Erythroblast (primary cell): ENCODE measurements around the gene ENOX2.

Source experiments
- DNase-seq, 2 experiments: peaks; one replicate each; lab custom pipeline; 2025; lab: John Stamatoyannopoulos, UW
- GATA1 ChIP-seq: IDR thresholded peaks from 2 replicates; pipeline ENCODE4 v1.6.1; 2011; ENCODE audit warnings: low read depth, mild to moderate bottlenecking, control low read depth, low read length, moderate library complexity
- POLR2A ChIP-seq: IDR thresholded peaks from 2 replicates; pipeline ENCODE4 v1.6.1; 2011; ENCODE audit warnings: mild to moderate bottlenecking, low read length

Gene ENOX2

DNA sequence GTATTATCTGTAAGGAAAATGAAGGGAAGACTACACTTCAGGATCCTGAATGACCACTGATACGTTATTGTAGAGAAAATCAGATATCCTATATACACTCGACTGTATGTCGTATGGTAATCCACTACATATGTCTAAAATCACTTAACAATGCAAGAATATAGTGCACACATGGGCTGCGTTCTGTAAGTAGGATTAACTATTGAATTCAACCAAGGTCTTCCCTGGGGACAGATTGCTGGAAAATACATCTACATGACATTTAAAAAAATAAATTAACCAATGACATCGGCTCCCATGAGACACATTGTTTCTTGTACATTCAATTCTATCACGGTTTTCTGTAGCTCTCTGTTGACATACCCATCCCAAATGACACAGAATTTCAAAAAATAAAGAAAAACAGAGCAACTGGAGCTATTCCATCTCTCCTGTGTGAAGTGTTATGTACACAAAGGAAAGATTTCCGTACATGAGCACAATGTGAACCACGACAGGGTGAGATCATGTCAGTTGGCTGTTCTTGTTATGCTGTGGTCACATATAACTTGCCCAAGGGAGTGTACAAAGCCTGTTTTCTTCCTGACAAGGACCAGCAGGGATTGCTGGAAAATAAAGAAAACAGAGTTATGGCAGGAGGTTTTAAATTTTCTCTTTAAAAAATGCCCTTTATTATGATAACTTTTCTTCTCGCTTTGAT lies 6.1 kb downstream of the ENOX2 start:
- no peak for TF ChIP-seq POLR2A
- TF ChIP-seq GATA1 = no peak
- no peak for DNase-seq

DNA sequence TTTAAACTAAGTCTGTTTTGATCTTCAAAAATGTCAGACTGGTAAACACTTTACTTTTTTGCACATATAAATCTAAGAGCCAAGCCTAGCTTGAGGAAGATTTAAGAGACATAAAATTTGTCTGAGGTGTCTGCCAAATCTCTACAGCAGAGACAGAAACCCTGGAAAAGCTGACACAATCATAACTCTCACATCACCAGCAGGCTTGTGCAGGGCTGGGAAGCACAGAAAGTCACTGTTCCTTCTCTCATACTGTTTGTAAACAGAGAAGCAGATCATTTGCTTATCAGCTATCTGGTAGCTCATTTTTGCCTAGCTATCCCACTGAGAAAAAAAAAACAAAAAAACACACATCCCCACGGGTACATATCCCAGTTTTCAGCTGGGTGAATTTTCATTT lies 7.0 kb downstream of the ENOX2 start:
- DNase-seq = no peak
- TF ChIP-seq GATA1 = no peak
- TF ChIP-seq POLR2A = no peak

DNA sequence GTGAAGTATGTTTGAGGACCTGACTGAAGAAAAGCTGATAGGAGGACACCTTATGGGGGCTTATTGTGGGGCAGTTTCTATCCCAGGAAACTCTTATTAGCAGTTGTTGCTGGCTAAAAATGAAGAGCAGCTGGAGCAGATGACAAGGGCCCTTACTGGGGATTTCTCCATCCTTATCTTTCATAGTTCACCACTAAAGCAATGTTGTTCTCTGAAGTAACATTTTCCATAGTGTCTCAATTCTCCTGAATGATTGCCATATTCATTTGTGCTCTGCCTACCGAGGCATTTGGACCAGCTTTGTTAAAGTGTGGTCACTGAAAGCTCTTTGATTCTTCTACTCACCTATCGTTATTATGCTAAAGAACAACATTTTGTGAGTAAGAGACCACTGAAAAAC lies 7.7 kb downstream of the ENOX2 start:
- no peak for TF ChIP-seq POLR2A
- no peak for DNase-seq

DNA sequence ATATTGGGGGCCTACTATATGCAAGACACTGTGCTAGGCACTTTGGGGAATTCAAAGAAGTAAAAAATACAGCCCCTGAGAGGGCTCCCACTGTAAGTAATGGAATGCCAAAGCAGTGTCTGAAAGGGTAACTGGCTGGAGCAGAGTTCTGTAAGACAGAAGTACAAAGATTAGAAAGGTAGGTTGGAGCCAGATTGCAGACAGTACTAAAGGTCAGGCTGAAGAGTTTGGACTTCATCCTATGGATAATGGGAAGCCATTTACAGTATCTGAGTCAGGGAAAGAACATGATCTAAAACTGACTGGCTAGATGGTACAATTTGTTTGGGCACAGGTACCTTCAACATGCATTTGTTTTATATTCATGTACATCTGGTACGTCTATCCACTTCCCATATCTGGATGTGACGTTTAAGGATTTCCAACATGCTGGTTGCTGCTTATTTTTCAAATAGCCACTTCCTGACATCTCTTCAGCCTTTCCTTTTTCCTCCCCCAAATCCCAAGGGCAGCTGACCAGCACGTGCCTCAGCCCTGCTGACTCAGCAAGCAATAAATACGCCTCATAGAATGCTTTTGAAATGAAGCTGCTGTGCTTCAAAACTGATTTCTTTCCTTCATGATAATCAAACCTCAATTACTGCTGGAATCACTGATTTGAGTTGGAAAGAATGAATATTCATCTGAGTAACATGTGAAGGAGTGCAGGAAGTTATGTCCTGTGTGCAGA lies 9.5 kb downstream of the ENOX2 start:
- no peak for DNase-seq
- TF ChIP-seq GATA1 (no peak), POLR2A (no peak)

DNA sequence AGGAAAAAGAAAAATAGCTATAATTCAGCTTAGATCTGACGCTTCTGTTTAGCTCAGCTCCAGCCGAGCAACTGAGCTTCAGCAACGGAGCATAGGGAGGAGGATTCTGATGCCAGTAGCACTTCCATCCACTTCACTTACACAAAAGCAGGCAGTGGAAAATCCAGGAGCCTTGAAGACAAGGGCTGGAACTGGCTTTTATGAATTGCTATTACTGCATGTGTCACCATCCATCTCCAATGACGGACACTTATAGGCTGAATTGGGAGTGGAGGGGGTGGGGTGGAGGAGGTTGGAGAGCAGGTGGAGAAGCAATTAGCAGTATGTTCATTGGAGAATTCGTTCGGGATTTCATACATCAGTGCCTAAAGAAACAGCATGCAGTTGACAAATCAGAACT lies 15.6 kb downstream of the ENOX2 start:
- no peak for DNase-seq
- TF ChIP-seq GATA1 = no peak
- TF ChIP-seq POLR2A = no peak

DNA sequence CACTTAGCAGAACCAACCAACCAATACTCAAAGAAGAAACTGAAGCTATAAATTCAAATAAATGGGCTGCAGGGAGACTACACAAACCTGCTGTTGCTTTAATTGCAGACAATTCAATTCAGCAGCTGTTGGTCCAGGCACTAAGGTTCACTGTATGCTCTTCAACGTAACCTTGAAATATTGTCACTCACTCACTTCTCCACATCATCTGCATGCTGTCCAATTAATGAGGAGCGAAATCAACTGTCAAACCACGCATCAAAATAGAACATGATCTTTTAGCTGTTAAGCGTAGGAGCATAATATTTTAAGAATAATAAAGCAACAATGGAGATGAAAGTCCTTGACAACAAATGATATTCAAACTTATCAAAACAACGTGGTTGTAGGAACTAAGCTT lies 17.0 kb downstream of the ENOX2 start:
- DNase-seq = no peak

DNA sequence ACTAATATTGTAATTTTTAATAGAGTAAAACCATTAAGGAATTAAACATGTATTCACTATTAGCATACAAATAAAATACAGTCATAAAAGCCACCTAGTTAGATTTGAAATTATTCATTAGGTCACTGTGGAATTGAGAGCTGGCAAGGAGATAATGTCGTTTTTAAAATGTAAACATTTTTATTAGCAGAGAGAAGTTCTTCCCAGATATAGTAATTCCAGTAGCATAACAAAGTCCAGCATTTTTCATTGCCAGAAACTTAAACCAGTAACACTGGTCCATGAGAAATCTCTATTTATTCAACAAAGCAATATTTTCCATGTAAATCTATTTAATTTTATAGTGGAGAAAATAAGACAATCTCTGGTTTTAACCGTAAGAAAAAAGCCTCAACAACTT lies 17.5 kb downstream of the ENOX2 start:
- DNase-seq = no peak
- TF ChIP-seq GATA1 (no peak), POLR2A (no peak)

More for the DNA sequence above, 17.0 kb downstream of the ENOX2 start:
- TF ChIP-seq GATA1 (no peak), POLR2A (no peak)

DNA sequence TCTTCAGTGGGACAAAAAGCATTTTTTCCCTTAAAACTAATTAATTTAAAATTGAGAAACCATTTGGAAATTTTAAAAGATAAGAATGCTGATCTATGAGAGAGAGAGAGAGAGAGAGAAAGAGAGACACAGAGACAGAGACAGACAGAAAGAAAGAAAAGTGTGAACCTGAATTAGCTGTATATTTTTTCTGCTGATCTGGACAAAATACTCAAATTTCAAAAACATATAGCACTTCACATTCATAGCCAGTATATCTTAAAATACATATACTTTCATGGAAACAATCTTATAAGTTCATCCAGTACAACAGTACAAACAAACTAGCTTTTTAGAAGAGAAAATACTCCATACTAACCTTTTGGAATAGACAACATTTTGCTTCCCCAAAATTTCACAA lies 18.4 kb downstream of the ENOX2 start:
- no peak for DNase-seq
- TF ChIP-seq POLR2A = no peak
- TF ChIP-seq GATA1 = no peak

DNA sequence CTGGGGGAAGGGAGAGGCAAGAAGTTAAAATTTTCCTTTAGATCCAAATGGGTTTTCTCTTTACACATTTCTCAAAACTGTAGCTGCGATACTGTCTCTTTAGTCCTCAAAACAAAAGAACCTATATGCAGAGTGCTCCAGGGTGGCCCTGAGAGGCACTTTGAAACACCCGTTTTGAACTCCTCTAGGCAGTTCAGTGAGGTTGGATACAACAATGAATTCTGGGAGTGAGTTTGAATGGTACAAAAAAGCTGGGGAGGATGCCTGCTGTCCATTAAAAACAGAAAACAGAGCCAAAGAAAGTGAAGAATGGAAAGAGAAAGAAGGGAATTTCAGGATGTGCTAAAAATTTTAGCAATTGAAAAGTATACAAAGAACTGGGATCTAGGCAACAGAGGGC lies 23.1 kb downstream of the ENOX2 start:
- no peak for DNase-seq
- TF ChIP-seq POLR2A = no peak
- TF ChIP-seq GATA1 = no peak

DNA sequence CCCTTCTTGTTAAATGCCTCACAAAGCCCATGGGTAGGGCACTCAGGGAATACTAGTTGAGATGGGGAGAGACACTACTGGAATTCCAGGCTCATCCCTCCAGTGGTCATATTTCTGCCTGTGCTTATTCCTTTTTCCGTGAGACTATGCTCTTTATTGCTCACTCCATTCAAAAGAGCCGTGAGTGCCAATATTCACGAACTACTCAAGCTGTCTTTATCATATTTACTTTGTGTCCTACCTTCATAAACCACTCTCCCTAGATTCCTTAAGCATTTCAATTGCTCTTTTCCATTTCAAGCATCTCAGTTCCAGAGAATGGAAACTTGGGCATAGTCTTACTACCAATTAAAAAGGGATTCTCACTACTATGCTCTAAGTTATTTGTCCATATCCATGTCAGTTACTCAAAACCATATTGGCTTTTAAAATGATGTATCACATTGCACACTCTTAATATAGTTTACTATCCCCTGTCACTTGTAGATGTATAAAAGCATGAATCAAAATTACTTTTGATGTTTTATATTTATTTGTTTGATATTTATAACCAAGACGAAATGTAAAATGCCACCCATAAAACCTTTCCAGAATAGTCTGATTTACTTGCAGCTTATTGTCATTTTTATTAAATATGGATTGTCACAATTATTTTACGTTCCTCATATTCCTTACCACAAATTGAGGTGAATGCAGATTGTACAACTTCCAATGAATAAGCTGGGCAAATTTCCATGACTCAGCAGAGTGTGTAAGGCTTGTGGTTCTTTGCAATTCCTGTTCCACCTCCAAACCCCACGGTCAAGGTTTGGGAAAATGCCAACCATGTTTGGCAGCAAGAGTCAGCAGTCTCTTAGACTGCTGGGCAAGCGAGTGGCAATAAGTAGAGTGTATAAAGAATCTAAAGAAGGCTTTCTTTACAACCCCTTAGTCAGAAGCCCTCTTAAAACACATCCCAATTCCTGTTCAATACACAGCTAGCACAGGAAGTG lies 24.4 kb downstream of the ENOX2 start:
- DNase-seq = peak in 1 of 2 experiments; percentile 0
- TF ChIP-seq POLR2A = no peak
- no peak for TF ChIP-seq GATA1

DNA sequence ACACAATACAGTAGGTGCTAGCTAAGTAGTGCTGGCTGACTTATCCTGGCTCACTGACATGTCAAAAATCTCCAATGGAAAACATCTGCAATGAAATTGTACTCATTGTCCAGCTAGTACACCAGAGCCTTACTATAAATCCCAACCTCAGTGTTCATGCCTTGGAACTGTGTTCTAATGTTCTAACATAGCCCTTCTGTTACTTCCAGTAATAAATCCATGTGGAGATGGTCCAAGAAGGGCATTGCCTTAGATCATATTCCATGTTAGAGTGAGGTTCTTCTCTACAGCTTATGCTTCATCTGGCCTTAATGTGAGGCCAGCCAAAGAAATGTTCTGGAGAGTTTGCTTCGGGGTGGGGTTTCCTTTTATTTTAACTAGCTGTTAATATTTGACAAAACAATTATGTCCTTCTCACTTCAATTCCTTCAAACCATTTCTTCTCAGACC lies 25.1 kb downstream of the ENOX2 start:
- TF ChIP-seq POLR2A = no peak
- no peak for TF ChIP-seq GATA1

DNA sequence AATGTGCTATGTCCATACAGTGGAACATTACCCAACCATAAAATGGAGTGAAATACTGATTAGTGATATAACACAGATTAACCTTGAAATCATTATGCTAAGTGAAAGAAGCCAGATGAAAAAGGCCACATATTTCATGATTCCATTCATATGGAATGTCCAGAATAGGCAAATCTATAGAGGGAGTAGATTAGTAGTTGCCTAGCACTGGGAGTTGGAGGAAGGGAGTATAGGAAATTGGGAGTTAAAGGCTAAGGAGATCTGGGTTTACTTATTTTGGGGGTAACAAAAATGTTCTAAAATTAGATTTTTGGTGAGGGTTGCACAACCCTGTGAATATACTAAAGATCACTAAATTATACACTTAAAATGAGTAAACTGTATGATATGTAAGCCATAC lies 26.8 kb downstream of the ENOX2 start:
- no peak for DNase-seq
- TF ChIP-seq GATA1 (no peak), POLR2A (no peak)

More for the DNA sequence above, 25.1 kb downstream of the ENOX2 start:
- DNase-seq = no peak

DNA sequence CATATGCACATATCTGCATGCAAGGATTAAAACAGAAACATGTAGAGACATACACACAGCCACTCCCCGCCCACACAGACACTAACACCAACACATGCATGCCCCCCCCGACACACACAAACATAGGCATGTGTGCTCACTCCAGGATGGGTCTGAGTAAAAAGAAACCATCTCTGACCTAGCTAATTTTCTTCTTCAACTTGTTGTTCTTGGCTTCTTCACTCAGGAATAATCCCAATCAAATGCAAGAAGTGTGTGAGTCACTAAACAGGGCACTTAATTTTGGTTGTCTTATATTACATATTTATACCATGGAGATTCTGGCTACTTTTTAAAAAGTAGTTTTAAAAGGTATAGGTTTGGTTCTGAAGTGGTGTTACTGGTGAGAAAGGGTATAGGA lies 28.3 kb downstream of the ENOX2 start:
- TF ChIP-seq POLR2A (no peak), GATA1 (no peak)
- no peak for DNase-seq
